ENCODE results near the gene GPRC5C. TPM values are rescaled to one million over a fixed set of nuclear protein-coding genes. Genes with fewer than 3 reads are reported as not detected.

The GPRC5C gene
- total RNA-seq, 2 experiments from 2014 or later, result 1.2 to 2.0 TPM

- Mint-ChIP-seq H3K9me3 (peaks cover 13% of the 10 kb centered on the region), H3K4me1 (ENCODE audit: low read depth) (peaks cover 7% of the 10 kb centered on the region), H3K4me3 (no peak overlapping the region), H3K27me3 (peaks cover 1% of the 10 kb centered on the region), H3K36me3 (ENCODE audit: low read depth) (peaks cover 3% of the 10 kb centered on the region), H3K27ac (no peak overlapping the region)
- CTCF ChIA-PET, result interaction anchor here (0.6 to 2.8 kb wide), 4 partner anchors 12 to 51 kb away, joined by 4 to 10 read pairs (median 4); no protein-coding TSS in a partner anchor
- intact Hi-C loops (cut with micrococcal nuclease), result no loop called here
- POLR2A ChIA-PET, result no interaction called here
- TF ChIP-seq, protein P1, sequence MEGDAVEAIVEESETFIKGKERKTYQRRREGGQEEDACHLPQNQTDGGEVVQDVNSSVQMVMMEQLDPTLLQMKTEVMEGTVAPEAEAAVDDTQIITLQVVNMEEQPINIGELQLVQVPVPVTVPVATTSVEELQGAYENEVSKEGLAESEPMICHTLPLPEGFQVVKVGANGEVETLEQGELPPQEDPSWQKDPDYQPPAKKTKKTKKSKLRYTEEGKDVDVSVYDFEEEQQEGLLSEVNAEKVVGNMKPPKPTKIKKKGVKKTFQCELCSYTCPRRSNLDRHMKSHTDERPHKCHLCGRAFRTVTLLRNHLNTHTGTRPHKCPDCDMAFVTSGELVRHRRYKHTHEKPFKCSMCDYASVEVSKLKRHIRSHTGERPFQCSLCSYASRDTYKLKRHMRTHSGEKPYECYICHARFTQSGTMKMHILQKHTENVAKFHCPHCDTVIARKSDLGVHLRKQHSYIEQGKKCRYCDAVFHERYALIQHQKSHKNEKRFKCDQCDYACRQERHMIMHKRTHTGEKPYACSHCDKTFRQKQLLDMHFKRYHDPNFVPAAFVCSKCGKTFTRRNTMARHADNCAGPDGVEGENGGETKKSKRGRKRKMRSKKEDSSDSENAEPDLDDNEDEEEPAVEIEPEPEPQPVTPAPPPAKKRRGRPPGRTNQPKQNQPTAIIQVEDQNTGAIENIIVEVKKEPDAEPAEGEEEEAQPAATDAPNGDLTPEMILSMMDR (IDR thresholded peaks at IDR 0.05), result no peak
- ATAC-seq (peak; percentile 71), DNase-seq (peak; percentile 53)
These were observed 11.0 kb downstream of the GPRC5C start for GRCh38 chr17:74442670-74443515.

DNA sequence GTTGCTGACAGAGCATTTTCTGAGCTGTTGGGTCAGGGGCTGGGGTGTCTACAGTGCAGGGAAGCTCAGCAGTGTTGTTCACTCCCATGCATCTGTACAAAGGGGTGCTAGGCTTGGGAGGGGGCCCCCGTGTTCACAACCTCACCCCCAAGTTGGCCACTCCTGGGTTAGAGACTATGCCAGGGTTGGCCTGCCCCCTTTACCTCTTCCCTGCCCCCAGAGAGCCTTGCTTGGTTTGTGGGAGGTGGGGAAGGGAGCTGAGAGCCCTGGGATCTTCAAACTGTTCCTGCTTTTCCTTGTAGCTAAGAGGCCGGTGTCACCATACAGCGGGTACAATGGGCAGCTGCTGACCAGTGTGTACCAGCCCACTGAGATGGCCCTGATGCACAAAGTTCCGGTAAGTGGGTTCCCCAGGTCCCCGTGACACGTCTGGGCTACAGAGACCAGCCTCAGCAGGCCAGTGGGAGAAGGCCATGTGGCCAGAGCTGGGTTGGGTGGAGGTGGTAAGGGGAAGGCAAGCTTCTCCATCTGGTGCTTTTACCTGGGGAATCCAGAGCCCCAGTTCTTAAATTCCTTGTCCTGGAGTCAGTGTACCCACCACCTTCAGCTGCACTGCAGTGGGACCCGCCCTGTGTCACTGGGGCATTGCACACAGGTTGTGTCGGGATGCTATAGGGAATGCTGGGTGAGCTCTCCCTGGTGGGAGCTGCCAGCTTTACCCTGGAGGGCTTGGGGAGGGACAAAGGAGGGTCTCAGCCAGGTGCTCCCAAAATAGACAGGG lies 11.8 kb downstream of the GPRC5C start:
- H3K27me3 Mint-ChIP-seq, result peaks cover 1% of the 10 kb centered on the region
- intact Hi-C loops (cut with micrococcal nuclease), result no loop called here
- ATAC-seq (no peak), DNase-seq (no peak)
- no peak overlapping the region for H3K4me3 Mint-ChIP-seq
- ChIA-PET POLR2A (no interaction called here), CTCF (interaction anchor here (1.0 to 2.8 kb wide), 7 partner anchors 10 to 422 kb away, joined by 3 to 16 read pairs (median 4); no protein-coding TSS in a partner anchor)
- peaks cover 3% of the 10 kb centered on the region for H3K36me3 Mint-ChIP-seq (ENCODE audit: low read depth)
- peaks cover 11% of the 10 kb centered on the region for H3K9me3 Mint-ChIP-seq
- peaks cover 7% of the 10 kb centered on the region for H3K4me1 Mint-ChIP-seq (ENCODE audit: low read depth)
- TF ChIP-seq, protein P1 (IDR thresholded peaks at IDR 0.05), result no peak
- no peak overlapping the region for H3K27ac Mint-ChIP-seq

DNA sequence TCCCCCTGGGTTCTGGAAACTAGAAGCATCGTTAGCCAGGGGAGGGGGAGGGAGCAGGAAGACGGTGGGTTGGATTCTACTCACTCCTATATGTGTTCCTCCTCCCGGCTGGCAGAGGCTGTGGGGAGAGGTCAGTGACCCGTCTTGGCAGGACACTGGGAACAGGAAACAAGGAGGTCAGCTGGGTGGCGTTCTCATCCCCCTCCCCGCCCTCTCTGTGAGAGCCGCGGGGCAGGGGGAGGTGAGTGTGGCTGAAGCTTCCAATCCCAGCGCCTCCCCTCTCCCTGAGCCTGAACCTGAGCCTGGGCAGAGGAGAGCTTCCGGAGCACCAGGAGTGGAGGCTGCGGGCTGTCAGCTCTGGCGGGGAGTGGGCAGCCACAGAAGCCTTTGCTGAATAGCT lies 12.5 kb downstream of the GPRC5C start:
- no peak overlapping the region for H3K27ac Mint-ChIP-seq
- DNase-seq (no peak), ATAC-seq (no peak)
- CTCF ChIA-PET, result interaction anchor here (0.9 to 2.8 kb wide), 7 partner anchors 9 to 421 kb away, joined by 3 to 16 read pairs (median 8); no protein-coding TSS in a partner anchor
- POLR2A ChIA-PET, result no interaction called here
- H3K4me1 Mint-ChIP-seq (ENCODE audit: low read depth), result peaks cover 7% of the 10 kb centered on the region
- H3K9me3 Mint-ChIP-seq, result peaks cover 5% of the 10 kb centered on the region
- H3K36me3 Mint-ChIP-seq (ENCODE audit: low read depth), result peaks cover 3% of the 10 kb centered on the region
- intact Hi-C loops (cut with micrococcal nuclease), result no loop called here
- H3K27me3 Mint-ChIP-seq, result peaks cover 1% of the 10 kb centered on the region
- TF ChIP-seq, protein P1 (IDR thresholded peaks at IDR 0.05), result no peak
- no peak overlapping the region for H3K4me3 Mint-ChIP-seq

DNA sequence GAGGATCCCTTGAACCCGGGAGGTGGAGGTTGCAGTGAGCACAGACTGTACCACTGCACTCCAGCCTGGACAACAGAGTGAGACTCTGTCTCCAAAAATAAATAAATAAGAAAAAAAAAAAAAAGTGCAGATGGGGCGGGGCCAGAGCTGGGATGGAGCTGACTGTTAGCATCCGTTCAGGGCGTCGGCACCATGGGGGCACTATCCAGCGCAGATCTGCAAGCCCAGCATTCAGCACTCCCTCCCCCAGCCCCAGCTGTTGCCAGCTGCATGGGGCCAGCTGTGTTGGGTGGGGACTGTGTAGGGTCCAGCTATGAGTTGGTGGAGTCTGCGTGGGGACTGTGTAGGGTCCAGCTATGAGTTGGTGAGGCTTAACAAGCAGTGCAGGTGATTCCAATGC lies 13.3 kb downstream of the GPRC5C start:
- Mint-ChIP-seq H3K4me1 (ENCODE audit: low read depth) (peaks cover 7% of the 10 kb centered on the region), H3K27me3 (no peaks in the 10 kb centered on the region), H3K4me3 (no peak overlapping the region), H3K36me3 (ENCODE audit: low read depth) (peaks cover 3% of the 10 kb centered on the region), H3K9me3 (peaks cover 3% of the 10 kb centered on the region), H3K27ac (no peak overlapping the region)
- no peak for DNase-seq
- POLR2A ChIA-PET, result no interaction called here
- TF ChIP-seq, protein P1 (IDR thresholded peaks at IDR 0.05), result no peak
- intact Hi-C loops (cut with micrococcal nuclease), result no loop called here
- no peak for ATAC-seq
- CTCF ChIA-PET, result interaction anchor here (0.9 to 2.8 kb wide), 5 partner anchors 8 to 347 kb away, joined by 4 to 16 read pairs (median 9); no protein-coding TSS in a partner anchor
